OCI-M2 (cell line): Measurements from ENCODE around the gene POLR3K.
"Not testable (repeated sequence)": the region's sequence is repeated elsewhere in the genome, so short reads cannot be mapped to it uniquely, and the experiment has no call there.

Source experiments
- DNase-seq: peaks from one replicate; lab custom pipeline; 2025; ENCODE audit not compliant: unreplicated experiment; lab: John Stamatoyannopoulos, UW

POLR3K gene

DNA sequence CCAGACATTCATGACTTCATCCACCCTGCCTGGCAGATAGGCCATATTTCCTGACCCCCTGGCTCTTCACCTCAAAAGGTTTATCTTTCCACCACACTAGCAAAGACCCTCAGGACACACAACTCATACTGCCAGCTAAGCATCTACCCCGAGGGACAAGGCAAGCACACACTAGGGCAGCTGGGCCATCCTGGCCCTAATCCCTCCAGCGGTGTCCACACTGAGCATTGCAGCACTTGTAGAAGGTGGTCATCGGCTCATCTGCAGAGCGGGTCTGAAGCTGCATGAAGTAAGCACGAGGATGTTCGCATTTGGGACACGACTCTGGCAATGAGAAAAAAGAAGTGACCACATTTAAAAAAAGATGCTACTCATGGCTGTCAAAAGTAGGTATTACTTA, 6.2 kb downstream of the POLR3K start:
- no peak for DNase-seq

- not testable (repeated sequence) for DNase-seq
These were observed 6.9 kb downstream of the POLR3K start for GRCh38 chr16:46510-46909.

DNA sequence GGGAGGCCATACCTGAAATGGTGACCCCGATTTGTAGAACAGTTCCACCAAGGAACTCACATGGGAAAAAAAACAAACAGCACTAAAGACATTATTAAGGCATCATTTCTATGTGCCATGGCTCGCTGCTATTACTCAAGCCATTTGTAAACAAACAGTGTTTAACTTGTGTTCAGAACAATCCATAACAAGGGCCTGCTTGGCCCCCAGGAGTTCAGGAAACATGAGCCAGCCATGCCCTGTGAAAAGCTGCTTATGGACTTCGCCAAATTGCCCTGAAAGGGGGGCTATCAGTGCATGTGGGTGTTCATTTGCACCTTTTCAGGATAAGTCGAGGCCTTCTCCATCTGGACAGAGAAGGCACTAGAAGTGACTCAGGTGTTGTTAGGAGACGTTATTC, 8.0 kb downstream of the POLR3K start:
- DNase-seq: no peak

- no peak for DNase-seq
These were observed 8.8 kb downstream of the POLR3K start for GRCh38 chr16:44655-45054.

- no peak for DNase-seq
These were observed 10.1 kb downstream of the POLR3K start for GRCh38 chr16:43294-43693.

GRCh38 chr16:42691-43090, 10.7 kb downstream of the POLR3K start:
- no peak for DNase-seq

DNA sequence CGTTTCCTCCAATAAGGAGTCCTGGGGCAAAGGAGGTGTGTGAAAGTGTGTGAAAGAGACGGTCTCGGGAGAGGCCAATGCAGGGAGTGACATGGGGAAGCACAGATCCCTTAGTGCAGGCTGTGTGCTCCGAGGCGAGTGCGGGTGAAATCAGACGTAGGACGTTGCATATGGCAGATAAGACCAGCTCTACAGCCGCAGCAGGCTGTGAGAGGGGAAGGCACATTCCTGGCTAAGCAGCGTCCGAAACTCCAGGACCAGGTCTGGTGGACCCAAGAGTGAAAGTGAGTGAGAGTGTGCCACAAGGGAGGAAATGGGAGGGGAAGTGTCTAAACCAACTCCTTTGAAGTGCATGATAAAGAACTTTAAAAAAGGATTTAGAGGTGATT, 11.3 kb downstream of the POLR3K start:
- no peak for DNase-seq

- DNase-seq: no peak
These were observed 11.9 kb downstream of the POLR3K start for GRCh38 chr16:41439-42068.

- DNase-seq: no peak
These were observed 14.2 kb downstream of the POLR3K start for GRCh38 chr16:38941-39892.

DNA sequence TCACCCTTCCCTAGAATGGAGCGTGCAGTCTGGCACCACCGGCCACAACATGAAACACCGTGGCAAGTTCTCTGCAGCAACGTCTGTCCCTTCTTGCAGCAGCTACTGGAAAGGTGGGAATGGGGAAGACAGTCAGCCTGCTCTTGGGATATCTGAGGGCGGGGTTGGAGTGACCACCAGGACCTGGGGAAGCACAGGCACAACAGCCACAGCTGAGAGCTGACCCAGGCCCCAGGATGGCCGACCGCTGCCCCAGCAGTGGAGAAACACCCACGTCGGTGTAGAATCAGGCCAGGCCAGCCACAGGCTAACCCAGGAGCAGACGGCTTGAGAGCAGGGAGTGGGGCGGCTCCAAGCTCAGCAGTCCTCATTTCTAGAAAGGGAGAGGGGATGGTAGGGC, 15.2 kb downstream of the POLR3K start:
- DNase-seq: not testable (repeated sequence)

GRCh38 chr16:37511-37910, 15.9 kb downstream of the POLR3K start:
- DNase-seq: no peak

DNA sequence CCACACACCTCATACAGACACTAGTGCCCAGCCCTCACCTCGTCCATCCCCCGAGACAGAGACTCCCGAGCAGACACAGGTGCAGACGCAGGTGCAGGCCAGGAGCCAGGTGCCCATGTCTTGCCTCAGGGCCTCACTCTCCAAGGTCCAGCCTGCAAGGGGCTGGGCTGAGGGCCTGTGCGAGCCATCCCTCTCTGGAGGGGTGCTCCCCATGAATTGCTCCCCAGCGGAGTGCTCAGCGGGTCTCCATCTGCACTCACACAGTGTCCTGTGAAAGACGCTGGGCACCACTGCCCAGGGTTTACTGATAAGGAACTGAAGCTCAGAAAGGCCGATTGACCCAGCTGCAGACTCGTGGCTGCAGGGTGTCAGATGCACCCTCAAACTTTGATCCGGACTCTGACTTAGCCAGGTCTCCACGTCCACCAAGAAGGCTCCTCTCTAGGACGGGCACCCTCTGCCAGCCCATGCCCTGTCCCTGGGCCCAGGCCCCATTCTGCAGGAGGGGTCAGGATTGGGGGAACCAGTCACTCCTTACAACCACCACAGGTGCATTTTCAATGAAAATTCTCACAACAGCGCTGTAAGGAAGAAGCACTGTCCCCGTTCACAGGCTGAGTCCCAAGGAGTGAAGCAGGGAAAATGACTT, 16.9 kb downstream of the POLR3K start:
- DNase-seq: no peak

- DNase-seq: no peak
These were observed 17.6 kb downstream of the POLR3K start for GRCh38 chr16:35678-36305.

DNA sequence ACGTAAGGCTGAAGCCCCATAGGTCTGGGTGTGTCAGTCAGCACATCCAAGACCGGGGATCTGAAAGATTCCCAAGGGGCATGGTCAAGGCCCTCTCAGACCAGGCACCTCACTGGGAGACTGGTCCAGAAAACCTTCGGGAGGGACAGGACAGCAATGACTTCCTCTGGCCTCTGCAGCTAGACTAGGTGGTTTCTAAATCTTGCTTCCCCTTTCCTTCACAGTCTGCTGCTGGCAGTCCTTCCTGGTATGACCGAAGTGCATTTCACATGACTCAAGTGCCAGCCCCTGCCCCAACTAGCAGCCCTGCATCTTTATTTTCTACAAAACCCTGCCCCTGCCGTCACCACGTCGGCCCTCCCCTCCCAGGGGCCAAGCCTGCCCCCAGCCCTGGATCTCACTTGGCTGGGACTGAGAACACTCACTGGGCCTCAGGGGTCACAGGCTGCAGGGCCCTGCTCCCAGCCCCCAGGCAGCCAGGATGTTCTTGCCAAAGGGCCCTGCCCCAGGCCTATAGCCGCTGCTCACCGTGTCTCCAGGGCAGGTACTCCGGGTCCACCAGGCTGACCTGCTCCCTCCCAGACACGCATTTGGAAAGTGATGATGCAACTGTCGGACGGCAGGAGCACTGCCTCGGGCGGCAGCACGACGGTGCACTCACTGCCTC, 18.3 kb downstream of the POLR3K start:
- no peak for DNase-seq

GRCh38 chr16:34648-34987, 18.8 kb downstream of the POLR3K start:
- DNase-seq: no peak

DNA sequence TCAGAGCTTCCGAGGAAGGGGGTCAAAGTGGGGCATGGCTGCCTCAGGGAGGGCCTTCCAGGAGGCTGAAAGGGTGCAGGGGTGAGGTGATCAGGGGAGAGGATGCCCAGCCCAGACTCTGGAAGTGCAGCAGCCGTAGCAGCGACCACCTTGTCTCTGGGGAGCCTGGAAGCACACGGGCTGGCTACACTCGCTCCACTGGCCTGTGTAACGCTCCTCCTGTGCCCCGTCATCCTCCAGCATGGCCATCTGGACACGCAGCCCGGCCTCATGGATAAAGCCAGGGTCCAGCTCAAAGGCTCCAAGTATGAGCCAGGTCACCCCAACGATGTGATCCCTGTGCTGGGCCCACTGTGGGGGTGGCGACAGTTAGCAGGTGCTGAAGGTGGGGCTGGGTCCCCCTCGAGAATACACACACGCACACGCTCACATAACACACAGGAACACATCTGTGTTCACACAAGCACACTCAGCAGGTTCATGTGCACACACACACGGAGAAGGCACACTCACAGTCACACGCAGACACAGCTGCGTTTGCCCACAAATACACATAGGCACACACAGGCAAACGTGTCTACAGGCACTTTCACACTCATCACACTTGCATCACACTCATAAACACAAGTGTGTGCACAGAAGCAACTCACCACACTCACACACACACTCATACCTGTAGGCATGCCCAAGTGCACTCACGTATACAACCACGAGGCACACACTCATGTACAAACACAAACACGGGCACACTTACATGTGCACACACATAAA, 19.3 kb downstream of the POLR3K start:
- no peak for DNase-seq

- DNase-seq: not testable (repeated sequence)
These were observed 20.1 kb downstream of the POLR3K start for GRCh38 chr16:33154-33876.

DNA sequence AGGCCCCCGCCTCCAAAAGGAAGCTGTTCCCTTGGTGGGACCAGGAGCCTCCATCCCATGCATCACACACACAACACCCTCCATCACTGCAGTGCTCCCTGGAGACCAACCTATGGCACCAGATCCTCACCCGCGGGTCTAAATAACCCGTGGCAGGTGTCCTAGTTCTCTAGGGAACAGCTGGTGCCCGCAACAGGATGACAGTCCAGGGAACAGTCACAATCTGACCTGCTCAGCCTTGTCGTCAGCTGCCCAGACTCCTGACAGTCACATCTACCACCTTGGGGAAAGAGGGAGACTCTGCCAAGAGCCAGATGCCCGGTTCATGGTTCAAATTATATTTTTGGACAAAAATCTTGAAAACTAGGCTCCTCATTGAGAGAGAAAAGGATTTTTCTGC, 22.8 kb downstream of the POLR3K start:
- not testable (repeated sequence) for DNase-seq

- DNase-seq: not testable (repeated sequence)
These were observed 27.5 kb downstream of the POLR3K start for GRCh38 chr16:25926-26348.

GRCh38 chr16:24151-24550, 29.3 kb downstream of the POLR3K start:
- not testable (repeated sequence) for DNase-seq
